Measurements from ENCODE around the gene A1BG.
"Not testable (repeated sequence)": the region's sequence is repeated elsewhere in the genome, so short reads cannot be mapped to it uniquely, and the experiment has no call there.

A1BG gene

GRCh38 chr19:58356766-58357480 is 3.6 kb upstream of the A1BG start:
- DNase-seq (ENCODE audit: low spot score): no peak

- no peak for DNase-seq (ENCODE audit: low spot score)
Measured at GRCh38 chr19:58355908-58356765, 2.8 kb upstream of the A1BG start.

GRCh38 chr19:58355215-58355796 is 2.0 kb upstream of the A1BG start:
- DNase-seq (ENCODE audit: low spot score): no peak

GRCh38 chr19:58354478-58355030 is 1.3 kb upstream of the A1BG start:
- no peak for DNase-seq (ENCODE audit: low spot score)

- DNase-seq (ENCODE audit: low spot score): no peak
Measured at GRCh38 chr19:58353717-58354477, 605 bp upstream of the A1BG start.

- DNase-seq (ENCODE audit: low spot score): no peak
Measured at GRCh38 chr19:58351990-58352755, 1.1 kb downstream of the A1BG start.

GRCh38 chr19:58351558-58351878 is 1.8 kb downstream of the A1BG start:
- no peak for DNase-seq (ENCODE audit: low spot score)

- DNase-seq (ENCODE audit: low spot score): no peak
Measured at GRCh38 chr19:58350871-58351557, 2.3 kb downstream of the A1BG start.

GRCh38 chr19:58350001-58350861 is 3.1 kb downstream of the A1BG start:
- no peak for DNase-seq (ENCODE audit: low spot score)

- no peak for DNase-seq (ENCODE audit: low spot score)
Measured at GRCh38 chr19:58349590-58349989, 3.7 kb downstream of the A1BG start.

GRCh38 chr19:58348080-58348479 is 5.2 kb downstream of the A1BG start:
- not testable (repeated sequence) for DNase-seq (ENCODE audit: low spot score)

GRCh38 chr19:58346961-58347929 is 6.0 kb downstream of the A1BG start:
- DNase-seq (ENCODE audit: low spot score): peak; percentile 77

GRCh38 chr19:58345558-58345957 is 7.7 kb downstream of the A1BG start:
- DNase-seq (ENCODE audit: low spot score): no peak

GRCh38 chr19:58338825-58339558 is 14.3 kb downstream of the A1BG start:
- DNase-seq (ENCODE audit: low spot score): no peak

- no peak for DNase-seq (ENCODE audit: low spot score)
Measured at GRCh38 chr19:58338336-58338735, 15.0 kb downstream of the A1BG start.

- no peak for DNase-seq (ENCODE audit: low spot score)
Measured at GRCh38 chr19:58336820-58337219, 16.5 kb downstream of the A1BG start.

GRCh38 chr19:58336216-58336615 is 17.1 kb downstream of the A1BG start:
- DNase-seq (ENCODE audit: low spot score): no peak

GRCh38 chr19:58335630-58336029 is 17.7 kb downstream of the A1BG start:
- DNase-seq (ENCODE audit: low spot score): no peak

Measured in cerebellar cortex (tissue), 1 donor.